Measurements from ENCODE around the gene PSME3IP1.

DNA sequence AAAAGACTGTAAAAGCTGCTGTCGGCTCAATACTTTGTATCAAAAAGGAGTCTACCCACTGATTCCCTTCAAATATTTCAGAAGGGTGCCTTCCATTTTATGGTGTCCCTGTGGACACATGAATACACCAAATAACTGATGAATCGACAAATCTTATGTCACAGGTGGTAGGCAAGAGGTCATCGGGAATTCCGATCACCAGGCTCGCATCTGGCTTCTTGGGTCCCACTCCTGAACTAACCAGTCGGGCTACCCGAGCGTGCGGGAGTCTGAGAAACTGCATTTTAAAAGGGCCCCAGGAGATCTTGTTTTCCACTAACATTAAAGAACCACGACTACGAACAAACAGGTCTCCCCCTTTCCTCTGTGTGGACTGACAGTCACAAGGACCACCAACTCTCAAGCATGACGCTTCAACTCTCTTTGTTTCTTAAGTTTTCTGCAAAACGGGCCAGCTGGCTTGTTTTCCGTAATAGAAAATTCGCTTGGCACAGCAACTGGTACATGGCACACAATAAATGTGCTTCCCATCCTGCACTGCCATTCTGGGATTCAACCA is 873 bp downstream of the PSME3IP1 start:
- TF ChIP-seq, protein P1, sequence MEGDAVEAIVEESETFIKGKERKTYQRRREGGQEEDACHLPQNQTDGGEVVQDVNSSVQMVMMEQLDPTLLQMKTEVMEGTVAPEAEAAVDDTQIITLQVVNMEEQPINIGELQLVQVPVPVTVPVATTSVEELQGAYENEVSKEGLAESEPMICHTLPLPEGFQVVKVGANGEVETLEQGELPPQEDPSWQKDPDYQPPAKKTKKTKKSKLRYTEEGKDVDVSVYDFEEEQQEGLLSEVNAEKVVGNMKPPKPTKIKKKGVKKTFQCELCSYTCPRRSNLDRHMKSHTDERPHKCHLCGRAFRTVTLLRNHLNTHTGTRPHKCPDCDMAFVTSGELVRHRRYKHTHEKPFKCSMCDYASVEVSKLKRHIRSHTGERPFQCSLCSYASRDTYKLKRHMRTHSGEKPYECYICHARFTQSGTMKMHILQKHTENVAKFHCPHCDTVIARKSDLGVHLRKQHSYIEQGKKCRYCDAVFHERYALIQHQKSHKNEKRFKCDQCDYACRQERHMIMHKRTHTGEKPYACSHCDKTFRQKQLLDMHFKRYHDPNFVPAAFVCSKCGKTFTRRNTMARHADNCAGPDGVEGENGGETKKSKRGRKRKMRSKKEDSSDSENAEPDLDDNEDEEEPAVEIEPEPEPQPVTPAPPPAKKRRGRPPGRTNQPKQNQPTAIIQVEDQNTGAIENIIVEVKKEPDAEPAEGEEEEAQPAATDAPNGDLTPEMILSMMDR (IDR thresholded peaks at IDR 0.05) = no peak
- TF ChIP-seq POLR2A (IDR thresholded peaks at IDR 0.05) (no peak), EP300 (IDR thresholded peaks at IDR 0.05) (no peak)
